RWPE1 (cell line): Measurements from ENCODE around the gene UBTD2.
"Not testable (repeated sequence)": the region's sequence is repeated elsewhere in the genome, so short reads cannot be mapped to it uniquely, and the experiment has no call there.

Source experiments
- CTCF ChIA-PET: fragments of 350-600 bp; sonication (Branson Sonifier 250); formaldehyde crosslinking; extraction: SDS; loops from one replicate; lab custom pipeline; 2021; lab: Yijun Ruan, JAX
- POLR2A ChIA-PET: fragments of 400-600 bp; formaldehyde crosslinking; extraction: SDS; loops from one replicate; lab custom pipeline; 2020; ENCODE audit warnings: antibody characterized with exemption; ENCODE audit not compliant: low non-redundant PET; lab: Yijun Ruan, JAX
- DNase-seq: peaks from one replicate; pipeline ENCODE4 v3.0.0; 2012; ENCODE audit warnings: low spot score
- H3K27ac ChIP-seq: fragments of 450-650 bp; 2 replicates; pipeline ENCODE4 v1.5.1; 2017
- TF ChIP-seq, protein P1 (sequence below): fragments of 450-650 bp; conservative IDR thresholded peaks from 2 replicates; pipeline ENCODE4 v1.5.1; 2017; ENCODE audit warnings: low read depth, mild to moderate bottlenecking

UBTD2 gene, protein sequence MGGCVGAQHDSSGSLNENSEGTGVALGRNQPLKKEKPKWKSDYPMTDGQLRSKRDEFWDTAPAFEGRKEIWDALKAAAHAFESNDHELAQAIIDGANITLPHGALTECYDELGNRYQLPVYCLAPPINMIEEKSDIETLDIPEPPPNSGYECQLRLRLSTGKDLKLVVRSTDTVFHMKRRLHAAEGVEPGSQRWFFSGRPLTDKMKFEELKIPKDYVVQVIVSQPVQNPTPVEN

DNA sequence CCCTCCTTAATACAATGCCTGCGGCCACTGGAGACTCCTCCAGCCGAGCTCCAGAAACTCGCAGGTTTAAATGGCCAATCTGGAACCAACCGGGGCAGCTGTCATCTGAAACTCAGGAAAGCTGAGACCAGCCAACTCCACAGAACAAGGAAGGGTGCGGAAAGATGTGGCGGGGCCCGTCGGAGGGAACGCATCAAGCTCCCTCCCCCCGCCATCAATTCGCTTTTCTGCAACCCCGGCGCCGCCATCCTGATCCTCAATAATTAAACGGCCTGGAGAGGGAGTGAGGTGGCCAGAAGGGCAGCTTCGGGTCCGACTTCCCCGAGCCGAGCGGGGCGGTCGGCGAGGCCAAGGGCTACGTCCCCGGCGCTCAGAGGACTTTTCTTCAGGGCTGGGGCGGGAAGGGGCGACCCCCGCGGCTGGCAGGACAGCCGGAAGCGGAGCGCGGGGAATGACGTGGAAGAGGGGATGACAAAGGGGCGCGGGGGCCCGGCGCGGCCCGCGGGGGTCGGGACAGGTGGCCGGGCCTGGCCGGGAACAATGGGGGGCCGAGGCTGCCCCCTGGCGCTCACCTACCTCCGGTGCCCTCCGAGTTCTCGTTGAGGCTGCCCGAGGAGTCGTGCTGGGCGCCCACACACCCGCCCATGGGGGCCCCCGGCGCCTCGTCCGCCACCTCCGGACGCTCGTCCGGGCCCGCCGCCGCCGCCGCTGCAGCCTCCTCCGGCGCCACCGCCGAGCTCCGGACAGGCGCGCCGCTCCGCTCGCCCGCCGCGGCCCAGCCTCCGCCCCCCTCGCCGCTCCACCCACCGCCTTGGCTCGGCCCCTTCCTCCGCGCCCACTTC is at the start of gene UBTD2:
UBTD2 (minus strand) TSS at position 745 of the 842 bp plus-strand sequence; CDS start at position 646, 99 bp downstream.
- peak; percentile 95 for DNase-seq
- POLR2A ChIA-PET = interaction anchor here (0.6 kb wide), 1 partner anchor 40 kb away, joined by 5 read pairs; no protein-coding TSS in a partner anchor
- peak within 1 kb of the TSS; percentile 90 for H3K27ac ChIP-seq
- CTCF ChIA-PET = interaction anchor here (0.5 to 1.7 kb wide), 11 partner anchors 10 to 726 kb away, joined by 3 to 9 read pairs (median 3); partner anchors contain the start of genes NEURL1B and STK10
- TF ChIP-seq, protein P1, sequence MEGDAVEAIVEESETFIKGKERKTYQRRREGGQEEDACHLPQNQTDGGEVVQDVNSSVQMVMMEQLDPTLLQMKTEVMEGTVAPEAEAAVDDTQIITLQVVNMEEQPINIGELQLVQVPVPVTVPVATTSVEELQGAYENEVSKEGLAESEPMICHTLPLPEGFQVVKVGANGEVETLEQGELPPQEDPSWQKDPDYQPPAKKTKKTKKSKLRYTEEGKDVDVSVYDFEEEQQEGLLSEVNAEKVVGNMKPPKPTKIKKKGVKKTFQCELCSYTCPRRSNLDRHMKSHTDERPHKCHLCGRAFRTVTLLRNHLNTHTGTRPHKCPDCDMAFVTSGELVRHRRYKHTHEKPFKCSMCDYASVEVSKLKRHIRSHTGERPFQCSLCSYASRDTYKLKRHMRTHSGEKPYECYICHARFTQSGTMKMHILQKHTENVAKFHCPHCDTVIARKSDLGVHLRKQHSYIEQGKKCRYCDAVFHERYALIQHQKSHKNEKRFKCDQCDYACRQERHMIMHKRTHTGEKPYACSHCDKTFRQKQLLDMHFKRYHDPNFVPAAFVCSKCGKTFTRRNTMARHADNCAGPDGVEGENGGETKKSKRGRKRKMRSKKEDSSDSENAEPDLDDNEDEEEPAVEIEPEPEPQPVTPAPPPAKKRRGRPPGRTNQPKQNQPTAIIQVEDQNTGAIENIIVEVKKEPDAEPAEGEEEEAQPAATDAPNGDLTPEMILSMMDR = peak; percentile 73

DNA sequence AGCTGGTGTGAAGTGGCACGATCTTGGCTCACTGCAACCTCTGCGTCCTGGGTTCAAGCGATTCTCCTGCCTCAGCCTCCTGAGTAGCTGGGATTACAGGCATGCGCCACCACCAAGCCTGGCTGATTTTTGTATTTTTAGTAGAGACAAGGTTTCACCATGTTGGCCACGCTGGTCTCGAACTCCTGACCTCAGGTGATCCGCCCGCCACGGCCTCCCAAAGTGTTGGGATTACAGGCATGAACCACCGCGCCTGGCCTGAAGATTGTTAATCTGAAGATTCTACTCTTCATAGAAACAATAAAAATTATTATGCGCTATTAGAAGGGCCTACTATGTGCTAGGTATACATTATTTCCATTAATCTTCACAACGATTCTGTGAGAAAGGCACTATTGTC is 43.3 kb upstream of the UBTD2 start:
- DNase-seq, POLR2A ChIA-PET, H3K27ac ChIP-seq, CTCF ChIA-PET: not testable (repeated sequence)

DNA sequence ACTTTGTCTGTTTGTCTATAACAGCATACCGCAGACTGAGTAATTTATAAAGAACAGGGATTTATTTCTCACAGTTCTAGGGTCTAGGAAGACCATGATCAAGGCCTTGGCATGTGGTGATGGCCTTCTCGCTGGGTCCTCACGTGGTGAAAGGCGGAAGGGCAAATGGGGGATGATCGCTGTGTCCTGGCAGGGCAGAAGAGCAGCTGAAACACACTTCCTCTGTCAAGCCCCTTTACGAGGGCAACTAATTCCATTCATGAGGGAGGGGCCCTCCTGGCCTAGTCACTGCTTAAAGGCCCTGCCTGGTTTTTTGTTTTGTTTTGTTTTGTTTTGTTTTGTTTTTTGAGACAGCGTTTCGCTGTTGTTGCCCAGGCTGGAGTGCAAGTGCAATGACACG is 41.9 kb upstream of the UBTD2 start:
- H3K27ac ChIP-seq = no peak overlapping the region
- POLR2A ChIA-PET = no interaction called here
- CTCF ChIA-PET = interaction anchor here (0.5 to 0.9 kb wide), 2 partner anchors 10 to 63 kb away, joined by 3 to 5 read pairs; no protein-coding TSS in a partner anchor
- DNase-seq = no peak
- TF ChIP-seq, protein P1 = no peak

DNA sequence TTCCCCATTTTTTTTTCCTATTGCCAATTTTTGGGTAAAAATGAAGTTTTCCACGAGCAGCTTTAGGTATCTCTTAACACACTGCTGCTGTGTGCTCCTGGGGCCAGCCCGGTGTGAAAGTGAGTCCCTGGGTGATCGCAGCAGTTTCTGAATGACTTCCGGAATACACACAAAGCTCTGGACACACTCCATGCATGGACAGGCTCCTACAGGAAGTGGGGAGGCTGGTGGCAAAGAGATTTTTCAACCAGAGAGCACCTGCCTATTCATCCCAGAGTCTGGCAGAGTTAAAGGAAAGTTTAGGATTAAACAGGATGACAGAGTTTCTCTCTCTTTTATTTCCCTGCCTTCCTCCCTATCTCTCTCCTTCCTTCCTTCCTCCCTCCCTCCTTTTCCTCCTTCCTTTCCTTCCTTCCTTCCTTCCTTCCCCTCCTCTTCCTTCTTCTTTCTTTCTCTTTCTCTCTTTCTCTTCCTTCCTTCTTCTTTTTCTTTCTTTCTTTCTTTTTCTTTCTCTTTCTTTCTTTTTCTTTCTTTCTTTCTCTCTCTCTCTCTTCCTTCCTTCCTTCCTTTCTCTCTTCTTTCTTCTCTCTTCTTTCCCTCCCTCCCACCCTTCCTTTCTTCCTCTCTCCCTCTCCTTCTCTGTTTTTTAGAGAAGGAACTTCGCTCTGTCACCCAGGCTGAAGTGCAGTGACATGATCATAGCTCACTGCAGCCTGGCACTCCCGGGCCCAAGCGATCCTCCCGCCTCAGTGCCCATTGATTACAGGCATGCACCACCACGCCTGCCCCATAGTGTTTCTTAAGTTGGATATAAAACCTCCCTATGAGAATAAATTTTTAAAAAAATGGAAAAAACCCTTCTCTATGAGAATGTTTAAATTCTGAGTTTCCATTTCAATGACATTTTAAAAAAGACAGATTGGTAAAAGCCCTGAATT is 38.7 kb upstream of the UBTD2 start:
- ChIA-PET POLR2A (no interaction called here), CTCF (no interaction called here)
- peak overlapping the region; percentile 36; the same call in 1 of the 2 replicates for H3K27ac ChIP-seq
- peak; percentile 37 for DNase-seq
- TF ChIP-seq, protein P1 = no peak

DNA sequence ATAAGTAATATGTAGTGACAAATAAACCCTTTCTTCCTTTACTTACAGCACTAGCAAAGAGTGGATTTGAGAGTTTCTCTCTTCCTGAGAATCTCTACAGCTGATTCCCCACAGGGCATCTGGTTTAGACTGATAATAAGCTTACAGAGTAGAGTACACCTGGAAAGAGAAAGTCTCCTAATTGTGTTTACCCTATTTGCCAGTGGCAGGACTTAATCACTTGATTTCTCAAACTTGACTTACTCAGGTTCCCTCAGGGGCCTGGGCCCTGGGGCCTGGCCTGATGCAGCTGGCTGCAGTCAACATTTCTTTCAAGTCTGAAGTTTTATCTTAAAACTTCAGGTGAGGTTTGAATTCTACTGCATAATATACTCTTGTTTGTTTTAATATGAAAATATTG is 38.0 kb upstream of the UBTD2 start:
- TF ChIP-seq, protein P1 = no peak
- ChIA-PET CTCF (no interaction called here), POLR2A (no interaction called here)
- H3K27ac ChIP-seq = no peak overlapping the region; the same call in 1 of the 2 replicates
- DNase-seq = no peak

DNA sequence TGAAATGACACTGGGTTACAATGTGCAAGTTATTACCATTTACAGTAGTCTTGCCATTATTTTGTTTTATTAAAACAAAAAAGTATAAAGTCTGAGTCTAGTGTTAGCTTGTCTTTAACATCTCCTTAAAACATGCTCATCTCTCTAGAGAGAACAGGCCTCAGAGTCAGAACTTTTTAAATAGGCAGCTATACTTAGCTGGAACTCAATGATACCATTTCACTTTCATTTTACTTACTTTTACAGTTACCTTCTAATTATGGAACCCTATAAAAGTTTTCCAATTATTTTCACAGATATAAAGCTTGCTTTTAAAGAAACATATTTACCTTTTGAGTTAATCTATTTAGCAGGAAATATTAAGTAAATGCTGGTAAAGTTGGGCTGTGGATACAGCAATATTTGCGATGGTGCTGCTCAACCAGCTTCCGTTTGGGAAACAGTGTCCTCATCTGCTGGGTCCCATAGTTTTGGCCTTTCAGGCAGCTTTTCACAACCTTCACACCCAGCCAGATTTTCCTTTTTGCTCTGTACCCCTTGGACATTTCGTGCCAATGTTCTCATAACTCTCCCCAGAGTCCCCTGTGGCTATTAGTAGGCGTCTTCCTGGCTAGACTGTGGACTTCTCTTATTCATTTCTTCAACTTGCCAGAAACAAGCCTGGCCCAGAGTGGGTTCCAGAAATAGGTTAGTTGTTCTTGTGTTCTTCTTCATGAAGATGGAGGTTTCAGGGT is 36.3 kb upstream of the UBTD2 start:
- ChIA-PET CTCF (interaction anchor here (0.5 to 1.0 kb wide), 2 partner anchors 313 to 503 kb away, joined by 3 to 4 read pairs; partner anchors contain the start of gene FBXW11), POLR2A (no interaction called here)
- no peak overlapping the region for H3K27ac ChIP-seq
- TF ChIP-seq, protein P1 = no peak
- DNase-seq = no peak
